NCI-H146 treated with DMSO at 0.1 percent for 48 hours (cell line): ENCODE results near the gene TTC21B.
"Not testable (repeated sequence)": the region's sequence is repeated elsewhere in the genome, so short reads cannot be mapped to it uniquely, and the experiment has no call there.

Source experiments
- DNase-seq: peaks from one replicate; lab custom pipeline; 2025; ENCODE audit not compliant: unreplicated experiment; lab: John Stamatoyannopoulos, UW

The TTC21B gene

DNA sequence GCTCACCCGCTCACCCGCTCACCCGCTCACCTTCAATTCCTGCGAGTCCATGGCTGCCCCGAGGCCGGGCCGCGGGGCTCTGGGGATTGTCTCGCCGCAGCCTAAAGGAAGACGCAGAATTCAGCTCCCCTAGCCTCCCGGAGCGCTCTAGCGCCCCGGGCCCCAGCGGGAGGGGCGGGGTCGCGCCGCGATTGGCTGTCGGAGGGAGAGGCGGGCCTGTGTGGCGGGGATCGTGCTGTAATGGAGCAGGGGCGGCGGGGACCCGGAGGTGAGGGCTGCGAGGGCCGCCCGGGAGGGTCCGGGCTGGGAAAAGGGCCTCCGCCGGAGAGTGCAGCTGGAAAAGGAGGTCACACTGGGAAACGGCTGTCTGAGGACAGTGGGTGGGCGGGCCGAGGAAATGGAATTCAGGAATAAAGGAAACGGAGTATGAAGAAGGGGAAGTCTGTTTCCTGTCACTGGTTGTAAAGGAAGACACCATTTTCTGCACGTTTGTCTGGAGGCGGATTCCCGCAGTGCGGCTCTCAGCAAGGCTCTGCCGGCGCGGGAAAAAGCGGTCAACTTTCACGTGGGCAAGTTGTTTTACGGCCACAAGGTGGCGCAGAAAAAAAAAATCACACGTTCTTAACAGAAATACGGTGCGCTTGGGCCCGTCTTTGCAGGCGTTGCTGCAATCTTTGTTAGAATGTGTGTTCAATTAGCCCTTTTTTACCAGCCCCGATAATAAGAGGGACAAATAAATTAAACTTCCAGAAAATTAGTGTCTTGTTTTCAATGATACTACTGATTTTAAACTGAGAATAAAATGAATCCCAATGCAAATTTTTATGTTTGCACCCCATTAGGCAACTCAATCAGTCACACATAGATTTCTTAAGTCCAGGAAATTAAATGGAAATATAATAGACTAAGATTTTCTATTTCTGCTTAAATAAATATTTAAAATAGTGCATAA, at the start of gene TTC21B:
Gene TTC21B, minus strand, starts transcription at position 122 of the 952 bp plus-strand sequence. Its CDS starts 71 bp downstream, at position 51.
- peak; percentile 91 for DNase-seq

DNA sequence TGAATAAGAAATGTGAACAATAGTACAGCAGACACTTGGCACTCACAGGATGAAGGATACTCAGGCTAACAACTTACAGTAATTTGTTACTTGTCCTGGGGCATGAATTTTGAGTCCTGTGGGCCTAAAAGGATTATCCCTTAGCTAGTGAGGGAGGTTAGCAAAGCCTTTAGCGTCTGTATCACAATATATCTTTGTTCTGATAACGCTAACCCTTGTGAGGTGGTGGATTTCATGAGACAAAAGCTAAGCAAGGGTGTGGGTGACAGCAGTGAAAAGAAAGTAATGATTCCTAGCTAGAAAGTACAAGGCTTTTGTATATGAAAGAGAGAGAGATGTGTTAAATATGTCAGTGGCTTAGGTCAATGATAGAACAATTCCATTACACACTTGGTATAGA, 46.8 kb upstream of the TTC21B start:
- no peak for DNase-seq

GRCh38 chr2:165990846-165991245, 37.3 kb upstream of the TTC21B start:
- no peak for DNase-seq

- DNase-seq: no peak
These were observed 36.3 kb upstream of the TTC21B start for GRCh38 chr2:165989851-165990250.

DNA sequence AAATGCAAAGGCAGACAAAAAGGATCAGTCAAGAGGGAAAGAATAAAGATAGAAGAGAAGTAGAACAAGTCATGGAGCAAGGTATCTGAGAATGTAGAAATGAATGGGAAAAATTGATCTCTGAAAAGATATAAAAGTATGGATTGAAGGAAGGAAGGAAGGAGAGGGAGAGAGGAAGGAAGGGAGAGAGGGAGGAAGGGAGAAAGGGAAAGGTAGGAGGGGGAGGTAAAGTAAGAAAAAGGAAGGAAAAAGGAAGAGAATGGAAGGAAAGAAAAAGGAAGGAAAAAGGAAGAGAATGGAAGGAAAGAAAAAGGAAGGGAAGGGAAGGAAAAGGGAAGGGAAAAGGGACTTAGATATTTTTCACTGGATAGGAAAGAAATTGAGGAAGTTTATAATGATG, 31.5 kb upstream of the TTC21B start:
- DNase-seq: no peak

- DNase-seq: not testable (repeated sequence)
These were observed 18.6 kb upstream of the TTC21B start for GRCh38 chr2:165972161-165972560.

DNA sequence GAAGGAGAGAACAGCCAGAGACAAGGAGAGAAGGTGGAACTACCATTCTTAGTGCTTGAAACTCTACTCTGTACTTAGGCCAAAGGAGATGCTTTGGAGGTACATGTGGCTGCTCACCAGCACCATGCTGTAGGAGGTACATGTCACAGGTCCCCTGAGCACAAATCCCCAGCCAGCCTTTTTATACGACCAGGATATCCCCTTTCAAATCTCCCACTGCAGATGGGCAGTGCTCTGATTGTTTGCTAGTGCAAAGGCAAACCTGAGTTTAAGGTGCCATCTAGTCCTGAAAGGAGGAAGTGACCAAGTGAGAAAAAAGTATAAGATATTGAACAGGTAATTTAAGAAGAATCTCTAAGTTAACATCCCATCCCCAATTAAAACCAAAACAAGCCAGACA, 17.1 kb upstream of the TTC21B start:
- DNase-seq: no peak

DNA sequence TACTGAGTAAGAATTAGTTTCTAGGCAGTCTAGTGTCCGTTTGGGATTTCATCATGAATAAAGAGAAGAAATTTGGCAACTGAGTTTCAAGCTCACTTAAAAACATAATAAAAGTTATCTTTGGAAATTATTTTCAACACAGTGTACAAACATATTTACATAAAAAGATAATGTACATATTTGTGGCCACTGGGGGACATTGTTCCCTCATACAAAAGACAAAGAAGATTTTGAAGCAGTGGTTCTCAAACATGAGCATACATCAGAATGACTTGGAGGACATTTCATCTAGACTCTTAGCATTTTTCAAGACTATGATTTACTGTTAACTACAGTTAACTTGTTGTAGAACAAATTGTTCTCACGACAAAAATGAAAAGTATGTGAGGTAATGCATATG, 15.7 kb upstream of the TTC21B start:
- DNase-seq: no peak

- DNase-seq: no peak
These were observed 14.2 kb upstream of the TTC21B start for GRCh38 chr2:165967746-165968145.

DNA sequence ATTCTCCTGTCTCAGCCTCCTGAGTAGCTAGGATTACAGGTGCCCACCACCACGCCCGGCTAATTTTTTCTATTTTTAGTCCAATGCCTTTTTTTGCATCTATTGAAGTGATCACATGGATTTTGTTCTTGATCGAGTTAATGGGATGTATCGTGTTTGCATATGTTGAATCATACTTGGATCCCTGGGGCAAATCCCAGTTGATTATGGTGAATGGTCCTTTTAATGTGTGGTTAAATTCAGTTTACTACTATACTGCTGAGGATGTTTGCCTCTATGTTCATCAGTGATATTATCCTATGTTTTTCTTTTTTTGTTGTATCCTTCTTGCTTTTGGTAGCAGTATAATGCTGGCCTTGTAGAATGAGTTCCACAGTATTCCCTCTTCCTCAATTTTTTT, 8.2 kb upstream of the TTC21B start:
- DNase-seq: no peak

DNA sequence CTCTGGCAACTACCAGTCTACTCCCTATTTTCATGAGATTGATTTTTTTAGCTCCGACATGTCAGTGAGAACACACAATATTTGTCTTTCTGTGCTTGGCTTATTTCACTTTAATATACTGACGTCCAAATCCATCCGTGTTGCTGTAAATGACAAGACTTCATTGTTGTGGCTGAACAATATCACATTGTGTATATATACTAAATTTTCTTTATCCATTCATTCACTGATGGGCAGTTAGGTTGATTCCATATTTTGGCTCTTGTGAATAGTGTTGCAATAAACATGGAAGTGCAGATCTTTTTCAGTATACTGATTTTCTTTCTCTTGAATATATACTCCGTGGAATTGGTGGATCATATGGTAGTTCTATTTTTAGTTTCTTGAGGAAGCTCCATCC, 5.8 kb upstream of the TTC21B start:
- DNase-seq: no peak

DNA sequence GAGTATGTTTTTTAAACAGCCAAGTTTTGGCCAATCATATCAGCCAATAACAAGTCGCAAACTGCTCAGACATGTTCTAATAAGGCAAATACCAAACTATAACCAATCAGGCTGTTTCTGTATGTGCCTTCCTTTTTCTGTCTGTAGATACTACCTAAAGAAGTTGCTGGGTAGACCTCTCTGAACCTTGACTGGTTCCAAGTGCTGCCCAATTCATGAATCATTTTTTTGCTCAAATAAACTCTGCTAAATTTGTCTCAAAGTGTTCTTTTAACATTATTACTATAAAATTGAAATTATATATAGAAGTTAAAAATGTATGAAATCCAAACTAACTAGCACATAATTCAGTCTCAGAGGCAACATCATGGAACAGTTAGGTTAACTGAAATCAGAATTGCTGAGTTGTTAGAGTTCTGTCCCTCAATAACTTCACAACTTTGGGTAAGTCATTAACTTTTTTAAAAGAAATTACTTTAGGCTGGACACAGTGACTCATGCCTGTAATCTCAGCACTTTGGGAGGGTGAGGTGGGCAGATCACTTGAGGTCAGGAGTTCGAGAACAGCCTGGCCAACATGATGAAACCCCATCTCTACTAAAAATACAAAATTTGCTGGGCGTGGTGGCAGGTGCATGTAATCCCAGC, 4.9 kb upstream of the TTC21B start:
- no peak for DNase-seq

GRCh38 chr2:165957030-165957675, 3.6 kb upstream of the TTC21B start:
- DNase-seq: no peak

GRCh38 chr2:165953306-165953654, 296 bp downstream of the TTC21B start:
- DNase-seq: peak; percentile 55

- no peak for DNase-seq
These were observed 800 bp downstream of the TTC21B start for GRCh38 chr2:165952741-165953211.

DNA sequence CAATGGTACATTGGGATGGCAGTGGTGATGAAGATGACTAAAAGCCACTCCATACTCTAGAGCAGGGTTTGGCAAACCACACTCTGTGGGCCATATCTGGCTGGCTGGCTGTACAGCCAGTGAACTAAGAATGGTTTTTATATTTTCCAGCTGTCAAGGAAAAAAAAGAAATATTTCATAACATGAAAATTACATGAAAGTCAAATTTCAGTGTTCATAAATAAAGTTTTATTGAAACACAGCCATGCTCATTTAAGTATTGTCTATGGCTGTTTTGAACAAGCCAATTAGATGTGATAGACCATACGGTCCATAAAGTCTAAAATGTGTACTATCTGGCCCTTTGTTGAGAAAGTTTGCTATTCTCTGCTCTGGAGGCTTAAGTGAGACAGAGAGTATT, 1.5 kb downstream of the TTC21B start:
- no peak for DNase-seq

GRCh38 chr2:165950438-165950837, 3.1 kb downstream of the TTC21B start:
- DNase-seq: no peak

- no peak for DNase-seq
These were observed 11.7 kb downstream of the TTC21B start for GRCh38 chr2:165941827-165942226.

GRCh38 chr2:165938237-165938636, 15.3 kb downstream of the TTC21B start:
- no peak for DNase-seq

DNA sequence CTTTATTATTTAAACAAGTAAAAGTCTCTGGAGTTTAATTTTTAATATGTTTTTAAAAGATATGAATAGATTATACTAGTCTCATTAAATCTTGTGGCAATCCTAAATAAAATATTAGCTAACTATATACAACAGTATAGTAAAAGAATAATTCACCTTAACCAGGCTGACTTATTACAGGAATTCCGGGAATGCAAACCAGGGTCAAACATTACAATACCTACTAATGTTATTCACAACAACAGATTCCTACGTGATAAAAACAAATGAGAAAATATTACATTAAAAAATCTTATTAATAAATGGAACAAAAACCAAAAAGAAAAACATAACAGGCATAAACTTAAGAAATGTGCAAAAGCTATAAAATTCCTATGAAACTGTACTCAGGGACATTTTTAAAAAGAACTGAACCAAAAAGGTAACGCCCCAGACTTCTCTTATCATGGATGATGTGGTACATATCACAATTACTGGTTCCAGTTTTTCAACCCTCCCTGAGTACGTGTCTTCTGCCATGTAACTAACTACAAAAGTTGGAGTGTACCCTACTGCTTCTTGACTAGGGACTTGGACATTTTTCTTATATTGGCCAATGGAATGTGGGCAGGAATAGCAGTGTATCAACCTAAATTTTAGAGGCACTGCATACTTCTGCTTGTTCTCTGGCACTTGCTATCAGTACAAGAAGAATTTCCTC, 20.2 kb downstream of the TTC21B start:
- no peak for DNase-seq

DNA sequence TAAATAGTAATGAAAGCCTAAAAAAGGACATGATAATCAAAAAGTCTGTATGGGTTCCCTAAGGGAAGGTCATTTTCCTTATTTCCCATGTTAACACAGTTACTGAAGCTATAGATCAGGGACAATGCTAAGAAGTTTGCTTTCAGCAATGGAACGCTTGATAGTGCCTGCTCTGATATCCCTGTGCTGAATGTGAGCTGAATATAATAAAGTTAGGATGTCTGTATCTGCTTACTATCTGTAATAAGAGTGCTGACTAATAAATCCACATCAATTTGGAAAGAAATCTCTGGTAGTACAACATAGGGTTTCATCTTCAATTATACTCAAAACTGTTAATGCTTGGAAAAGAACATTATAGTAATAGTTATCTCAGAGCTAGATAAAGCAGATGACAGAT, 25.8 kb downstream of the TTC21B start:
- DNase-seq: no peak
